DND-41 (cell line): ENCODE measurements around the gene VAPA.

Experiments used
- ATAC-seq: fragments of 200-7000 bp; cut with Tn5 transposase; 3 replicates; pipeline ENCODE4 v1.9.1; 2021; ENCODE audit warnings: low read depth; ENCODE audit not compliant: insufficient read depth
- DNase-seq: peaks from one replicate; pipeline ENCODE4 v3.0.0-alpha.2; 2020
- H2AFZ ChIP-seq: 2 replicates; pipeline ENCODE4 v1.6.0; 2012; ENCODE audit warnings: low read depth, low read length
- H3K27ac ChIP-seq: 2 replicates; pipeline ENCODE4 v1.5.1; 2012; ENCODE audit warnings: low read length, inconsistent platforms
- H3K27me3 ChIP-seq: fragments of 200-600 bp; sonication (generic); 2 replicates; pipeline ENCODE4 v1.6.0; 2012; ENCODE audit warnings: low read length, mild to moderate bottlenecking, inconsistent platforms; ENCODE audit not compliant: insufficient read depth, poor library complexity
- H3K36me3 ChIP-seq: 2 replicates; pipeline ENCODE4 v1.5.1; 2012; ENCODE audit warnings: low read length, inconsistent platforms; ENCODE audit not compliant: insufficient read depth
- H3K4me1 ChIP-seq: 2 replicates; pipeline ENCODE4 v1.5.1; 2012; ENCODE audit warnings: mild to moderate bottlenecking, low read length; ENCODE audit not compliant: insufficient read depth
- H3K4me2 ChIP-seq: 2 replicates; pipeline ENCODE4 v1.6.0; 2012; ENCODE audit warnings: mild to moderate bottlenecking, moderate library complexity, low read length, inconsistent platforms; ENCODE audit not compliant: insufficient read depth
- H3K4me3 ChIP-seq, 2 experiments: fragments of 200-600 bp in 1 of 2; shearing (Covaris generic) in 1 of 2; 2 replicates each; pipeline ENCODE4 v1.5.1; 2012 to 2016; ENCODE audit warnings: inconsistent platforms in 2 of 2, low read length in 2 of 2, mild to moderate bottlenecking in 2 of 2, low read depth in 1 of 2, moderate library complexity in 1 of 2
- H3K79me2 ChIP-seq: 2 replicates; pipeline ENCODE4 v1.6.0; 2012; ENCODE audit warnings: low read length, inconsistent platforms; ENCODE audit not compliant: insufficient read depth
- H3K9ac ChIP-seq: 2 replicates; pipeline ENCODE4 v1.6.0; 2012; ENCODE audit warnings: low read depth, mild to moderate bottlenecking, inconsistent platforms, low read length, moderate library complexity
- H3K9me3 ChIP-seq: 2 replicates; pipeline ENCODE4 v1.5.1; 2012; ENCODE audit warnings: low read length, moderate library complexity, mild to moderate bottlenecking, inconsistent platforms; ENCODE audit not compliant: insufficient read depth, severe bottlenecking
- H4K20me1 ChIP-seq: 2 replicates; pipeline ENCODE4 v1.6.0; 2012; ENCODE audit warnings: low read length; ENCODE audit not compliant: insufficient read depth
- CTCF ChIP-seq: IDR thresholded peaks from 2 replicates; pipeline ENCODE4 v1.5.1; 2012; ENCODE audit warnings: borderline replicate concordance, low read length, moderate library complexity, mild to moderate bottlenecking; ENCODE audit not compliant: poor library complexity, severe bottlenecking; ENCODE audit errors: extremely low read depth
- EZH2 ChIP-seq: IDR thresholded peaks from 3 replicates; pipeline ENCODE4 v1.6.1; 2012; ENCODE audit warnings: borderline replicate concordance, low read depth, mild to moderate bottlenecking, moderate library complexity, low read length, inconsistent platforms; ENCODE audit not compliant: severe bottlenecking

VAPA gene

GRCh38 chr18:9984080-9984479, 70.3 kb downstream of the VAPA start:
- H3K9me3 ChIP-seq = no peaks in the 10 kb centered on the region
- no peak overlapping the region for H3K9ac ChIP-seq
- DNase-seq (no peak), ATAC-seq (no peak)
- H3K4me1 ChIP-seq = no peaks in the 10 kb centered on the region
- H3K4me3 ChIP-seq = no peak overlapping the region
- TF ChIP-seq EZH2 (no peak), CTCF (no peak)
- H2AFZ ChIP-seq = no peak overlapping the region
- H3K27ac ChIP-seq = no peak overlapping the region
- H3K4me2 ChIP-seq = no peak overlapping the region
- no peaks in the 10 kb centered on the region for H3K79me2 ChIP-seq
- H3K36me3 ChIP-seq = no peaks in the 10 kb centered on the region
- H3K27me3 ChIP-seq = no peaks in the 10 kb centered on the region
- no peaks in the 10 kb centered on the region for H4K20me1 ChIP-seq

GRCh38 chr18:9985641-9986040, 71.8 kb downstream of the VAPA start:
- TF ChIP-seq EZH2 = no peak
- no peak for TF ChIP-seq CTCF
- no peak for DNase-seq
- Histone ChIP-seq H3K36me3 (no peaks in the 10 kb centered on the region), H3K9ac (no peak overlapping the region), H2AFZ (no peak overlapping the region), H4K20me1 (no peaks in the 10 kb centered on the region), H3K9me3 (no peaks in the 10 kb centered on the region), H3K27me3 (no peaks in the 10 kb centered on the region), H3K79me2 (no peaks in the 10 kb centered on the region), H3K4me3 (no peak overlapping the region), H3K27ac (no peak overlapping the region), H3K4me2 (no peak overlapping the region), H3K4me1 (no peaks in the 10 kb centered on the region)
- ATAC-seq = no peak

GRCh38 chr18:9986156-9986930, 72.5 kb downstream of the VAPA start:
- Histone ChIP-seq H3K4me1 (no peaks in the 10 kb centered on the region), H3K27ac (no peak overlapping the region), H3K4me2 (no peak overlapping the region), H2AFZ (no peak overlapping the region), H3K27me3 (no peaks in the 10 kb centered on the region), H3K4me3 (no peak overlapping the region), H3K79me2 (no peaks in the 10 kb centered on the region), H3K36me3 (no peaks in the 10 kb centered on the region), H3K9ac (no peak overlapping the region), H3K9me3 (no peaks in the 10 kb centered on the region), H4K20me1 (no peaks in the 10 kb centered on the region)
- no peak for DNase-seq
- ATAC-seq = no peak
- TF ChIP-seq CTCF = no peak
- no peak for TF ChIP-seq EZH2

GRCh38 chr18:9987345-9987744, 73.5 kb downstream of the VAPA start:
- Histone ChIP-seq H4K20me1 (no peaks in the 10 kb centered on the region), H2AFZ (no peak overlapping the region), H3K27ac (no peak overlapping the region), H3K4me1 (no peaks in the 10 kb centered on the region), H3K79me2 (no peaks in the 10 kb centered on the region), H3K4me2 (no peak overlapping the region), H3K4me3 (no peak overlapping the region), H3K9ac (no peak overlapping the region), H3K36me3 (no peaks in the 10 kb centered on the region), H3K27me3 (no peaks in the 10 kb centered on the region), H3K9me3 (no peaks in the 10 kb centered on the region)
- no peak for TF ChIP-seq EZH2
- TF ChIP-seq CTCF = no peak
- ATAC-seq (no peak), DNase-seq (no peak)
